GM23338 (cell line): ENCODE data around the gene CT45A1.

Source experiments
- CREB1 ChIP-seq: fragments of 250-450 bp; sonication (Bioruptor Pico); IDR thresholded peaks from 2 replicates; pipeline ENCODE4 v1.5.0; 2020; ENCODE audit warnings: low read depth, mild to moderate bottlenecking, moderate library complexity
- CTCF ChIP-seq, 2 experiments: fragments of 200-600 bp in 1 of 2; sonication (generic) in 1 of 2; conservative IDR thresholded peaks; 2 replicates each; pipeline versions ENCODE4 v1.5.1 to v1.6.1; 2016 to 2017; ENCODE audit warnings: antibody characterized with exemption in 2 of 2, low read depth in 2 of 2, mild to moderate bottlenecking in 2 of 2, moderate library complexity in 1 of 2
- EZH2 ChIP-seq: fragments of 200-600 bp; sonication (generic); IDR thresholded peaks from one replicate; pipeline ENCODE4 v1.8.0; 2017; ENCODE audit warnings: antibody characterized with exemption, mild to moderate bottlenecking, low read depth; ENCODE audit not compliant: unreplicated experiment
- EZH2phosphoT487 ChIP-seq: fragments of 200-600 bp; sonication (generic); IDR thresholded peaks from one replicate; pipeline ENCODE4 v1.8.1; 2018; ENCODE audit warnings: antibody characterized with exemption; ENCODE audit not compliant: unreplicated experiment
- JUNB ChIP-seq: IDR thresholded peaks from one replicate; pipeline ENCODE4 v1.6.1; 2016; ENCODE audit warnings: antibody characterized with exemption; ENCODE audit not compliant: unreplicated experiment
- POLR2AphosphoS5 ChIP-seq: IDR thresholded peaks from 2 replicates; pipeline ENCODE4 v1.6.1; 2016; ENCODE audit warnings: antibody characterized with exemption, low read depth
- TF ChIP-seq, protein P1 (sequence below): IDR thresholded peaks from one replicate; pipeline ENCODE4 v1.6.1; 2018; ENCODE audit warnings: antibody characterized with exemption; ENCODE audit not compliant: unreplicated experiment

- TF ChIP-seq CTCF (conservative IDR thresholded peaks at IDR 0.05; ENCODE audit: low read depth in 2 of 2) = no peak
- TF ChIP-seq POLR2AphosphoS5 = no peak
- no peak for TF ChIP-seq EZH2
- no peak for TF ChIP-seq EZH2phosphoT487
- TF ChIP-seq JUNB = no peak
- TF ChIP-seq CREB1 (CRISPR knock-in tag) = no peak
- TF ChIP-seq, protein P1, sequence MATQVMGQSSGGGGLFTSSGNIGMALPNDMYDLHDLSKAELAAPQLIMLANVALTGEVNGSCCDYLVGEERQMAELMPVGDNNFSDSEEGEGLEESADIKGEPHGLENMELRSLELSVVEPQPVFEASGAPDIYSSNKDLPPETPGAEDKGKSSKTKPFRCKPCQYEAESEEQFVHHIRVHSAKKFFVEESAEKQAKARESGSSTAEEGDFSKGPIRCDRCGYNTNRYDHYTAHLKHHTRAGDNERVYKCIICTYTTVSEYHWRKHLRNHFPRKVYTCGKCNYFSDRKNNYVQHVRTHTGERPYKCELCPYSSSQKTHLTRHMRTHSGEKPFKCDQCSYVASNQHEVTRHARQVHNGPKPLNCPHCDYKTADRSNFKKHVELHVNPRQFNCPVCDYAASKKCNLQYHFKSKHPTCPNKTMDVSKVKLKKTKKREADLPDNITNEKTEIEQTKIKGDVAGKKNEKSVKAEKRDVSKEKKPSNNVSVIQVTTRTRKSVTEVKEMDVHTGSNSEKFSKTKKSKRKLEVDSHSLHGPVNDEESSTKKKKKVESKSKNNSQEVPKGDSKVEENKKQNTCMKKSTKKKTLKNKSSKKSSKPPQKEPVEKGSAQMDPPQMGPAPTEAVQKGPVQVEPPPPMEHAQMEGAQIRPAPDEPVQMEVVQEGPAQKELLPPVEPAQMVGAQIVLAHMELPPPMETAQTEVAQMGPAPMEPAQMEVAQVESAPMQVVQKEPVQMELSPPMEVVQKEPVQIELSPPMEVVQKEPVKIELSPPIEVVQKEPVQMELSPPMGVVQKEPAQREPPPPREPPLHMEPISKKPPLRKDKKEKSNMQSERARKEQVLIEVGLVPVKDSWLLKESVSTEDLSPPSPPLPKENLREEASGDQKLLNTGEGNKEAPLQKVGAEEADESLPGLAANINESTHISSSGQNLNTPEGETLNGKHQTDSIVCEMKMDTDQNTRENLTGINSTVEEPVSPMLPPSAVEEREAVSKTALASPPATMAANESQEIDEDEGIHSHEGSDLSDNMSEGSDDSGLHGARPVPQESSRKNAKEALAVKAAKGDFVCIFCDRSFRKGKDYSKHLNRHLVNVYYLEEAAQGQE = no peak
Measured at GRCh38 chrX:135741192-135741715, 27.8 kb downstream of the CT45A1 start.
